Measurements from ENCODE around the gene KEL.
"Not testable (repeated sequence)": the region's sequence is repeated elsewhere in the genome, so short reads cannot be mapped to it uniquely, and the experiment has no call there.

The KEL gene

GRCh38 chr7:142961973-142962926 lies at the start of gene KEL:
TSS of gene KEL (minus strand) at chr7:142962363. CDS start at chr7:142962206, 157 bp downstream.
- DNase-seq: no peak

- DNase-seq: peak; percentile 83
Observed at GRCh38 chr7:143008007-143008901, 46.1 kb upstream of the KEL start.

GRCh38 chr7:143005632-143006260 lies 43.6 kb upstream of the KEL start:
- no peak for DNase-seq

- DNase-seq: peak; percentile 34
Observed at GRCh38 chr7:143003393-143004051, 41.4 kb upstream of the KEL start.

- DNase-seq: no peak
Observed at GRCh38 chr7:143002898-143003297, 40.7 kb upstream of the KEL start.

GRCh38 chr7:143002106-143002505 lies 39.9 kb upstream of the KEL start:
- DNase-seq: no peak

- no peak for DNase-seq
Observed at GRCh38 chr7:143000648-143001047, 38.5 kb upstream of the KEL start.

GRCh38 chr7:142999793-143000192 lies 37.6 kb upstream of the KEL start:
- no peak for DNase-seq

- no peak for DNase-seq
Observed at GRCh38 chr7:142998966-142999365, 36.8 kb upstream of the KEL start.

- DNase-seq: no peak
Observed at GRCh38 chr7:142997456-142997989, 35.4 kb upstream of the KEL start.

- no peak for DNase-seq
Observed at GRCh38 chr7:142992427-142992826, 30.3 kb upstream of the KEL start.

GRCh38 chr7:142984297-142984696 lies 22.1 kb upstream of the KEL start:
- no peak for DNase-seq

GRCh38 chr7:142983825-142984224 lies 21.7 kb upstream of the KEL start:
- no peak for DNase-seq

GRCh38 chr7:142978402-142978801 lies 16.2 kb upstream of the KEL start:
- DNase-seq: not testable (repeated sequence)

GRCh38 chr7:142974626-142975025 lies 12.5 kb upstream of the KEL start:
- DNase-seq: no peak

- DNase-seq: no peak
Observed at GRCh38 chr7:142969183-142969582, 7.0 kb upstream of the KEL start.

- no peak for DNase-seq
Observed at GRCh38 chr7:142968229-142968628, 6.1 kb upstream of the KEL start.

GRCh38 chr7:142964502-142965246 lies 2.5 kb upstream of the KEL start:
- DNase-seq: no peak

- no peak for DNase-seq
Observed at GRCh38 chr7:142963993-142964392, 1.8 kb upstream of the KEL start.

GRCh38 chr7:142962991-142963390 lies 828 bp upstream of the KEL start:
- no peak for DNase-seq

GRCh38 chr7:142961595-142961972 lies 579 bp downstream of the KEL start:
- DNase-seq: no peak
